Measurements from ENCODE around the gene PIK3R4.
A peak's percentile ranks its signal among the peaks of the same experiment; 100 is the strongest.

The PIK3R4 gene

DNA sequence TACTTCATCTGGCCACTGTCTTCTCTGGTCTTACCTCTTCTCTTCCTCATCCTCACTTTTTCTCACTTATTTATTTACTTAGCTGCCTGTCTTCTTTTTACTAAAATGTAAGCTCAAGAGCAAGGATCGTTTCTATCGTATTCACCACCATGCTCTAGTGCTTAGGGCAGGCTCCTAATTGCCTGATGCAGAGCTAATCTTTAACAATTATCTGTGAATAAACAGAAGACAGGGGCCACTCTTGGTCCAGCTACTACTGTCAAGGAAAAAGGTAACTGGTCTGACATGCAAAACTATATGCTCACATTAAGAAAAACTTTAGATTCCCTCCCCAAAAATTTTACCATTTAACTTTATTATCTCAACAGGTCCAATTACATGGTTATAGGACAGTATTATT, 17.5 kb downstream of the PIK3R4 start:
- H3K27ac Mint-ChIP-seq, result peak overlapping the region; percentile 33 to 83 (median 80)
- peak overlapping the region in 2 of 3 experiments; percentile 12 to 39 for H3K4me3 Mint-ChIP-seq
- TF ChIP-seq, protein P1, sequence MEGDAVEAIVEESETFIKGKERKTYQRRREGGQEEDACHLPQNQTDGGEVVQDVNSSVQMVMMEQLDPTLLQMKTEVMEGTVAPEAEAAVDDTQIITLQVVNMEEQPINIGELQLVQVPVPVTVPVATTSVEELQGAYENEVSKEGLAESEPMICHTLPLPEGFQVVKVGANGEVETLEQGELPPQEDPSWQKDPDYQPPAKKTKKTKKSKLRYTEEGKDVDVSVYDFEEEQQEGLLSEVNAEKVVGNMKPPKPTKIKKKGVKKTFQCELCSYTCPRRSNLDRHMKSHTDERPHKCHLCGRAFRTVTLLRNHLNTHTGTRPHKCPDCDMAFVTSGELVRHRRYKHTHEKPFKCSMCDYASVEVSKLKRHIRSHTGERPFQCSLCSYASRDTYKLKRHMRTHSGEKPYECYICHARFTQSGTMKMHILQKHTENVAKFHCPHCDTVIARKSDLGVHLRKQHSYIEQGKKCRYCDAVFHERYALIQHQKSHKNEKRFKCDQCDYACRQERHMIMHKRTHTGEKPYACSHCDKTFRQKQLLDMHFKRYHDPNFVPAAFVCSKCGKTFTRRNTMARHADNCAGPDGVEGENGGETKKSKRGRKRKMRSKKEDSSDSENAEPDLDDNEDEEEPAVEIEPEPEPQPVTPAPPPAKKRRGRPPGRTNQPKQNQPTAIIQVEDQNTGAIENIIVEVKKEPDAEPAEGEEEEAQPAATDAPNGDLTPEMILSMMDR (IDR thresholded peaks at IDR 0.05; ENCODE audit: unreplicated experiment in 3 of 3), result no peak
- peaks cover 14% of the 10 kb centered on the region for H3K4me1 Mint-ChIP-seq
- no peaks in the 10 kb centered on the region for H3K9me3 Mint-ChIP-seq
- H3K27me3 Mint-ChIP-seq (ENCODE audit: low read depth), result no peaks in the 10 kb centered on the region
- H3K36me3 Mint-ChIP-seq (ENCODE audit: low read depth), result peaks cover 17% of the 10 kb centered on the region

DNA sequence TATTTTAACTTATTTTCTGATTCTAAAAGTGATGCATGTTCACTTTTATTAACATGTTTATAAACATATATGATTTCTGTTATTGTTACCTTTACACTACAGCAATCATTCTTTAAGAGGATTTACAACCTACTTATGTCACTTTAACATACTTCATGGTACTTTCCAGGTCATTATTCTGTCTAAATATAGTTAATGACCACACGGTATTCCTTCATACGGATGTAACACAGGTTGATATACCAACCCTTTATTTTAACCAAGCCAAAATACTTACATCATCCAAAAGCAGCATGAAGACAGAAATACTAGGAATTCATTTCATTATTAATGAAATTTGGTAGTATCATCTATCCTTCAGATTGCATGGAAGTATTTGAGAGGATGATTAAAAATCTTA, 18.6 kb downstream of the PIK3R4 start:
- H3K9me3 Mint-ChIP-seq, result no peaks in the 10 kb centered on the region
- H3K36me3 Mint-ChIP-seq (ENCODE audit: low read depth), result peaks cover 21% of the 10 kb centered on the region
- peak overlapping the region in 1 of 3 experiments; percentile 84 for H3K27ac Mint-ChIP-seq
- TF ChIP-seq, protein P1 (IDR thresholded peaks at IDR 0.05; ENCODE audit: unreplicated experiment in 3 of 3), result no peak
- peaks cover 14% of the 10 kb centered on the region for H3K4me1 Mint-ChIP-seq
- no peak overlapping the region for H3K4me3 Mint-ChIP-seq
- H3K27me3 Mint-ChIP-seq (ENCODE audit: low read depth), result no peaks in the 10 kb centered on the region

DNA sequence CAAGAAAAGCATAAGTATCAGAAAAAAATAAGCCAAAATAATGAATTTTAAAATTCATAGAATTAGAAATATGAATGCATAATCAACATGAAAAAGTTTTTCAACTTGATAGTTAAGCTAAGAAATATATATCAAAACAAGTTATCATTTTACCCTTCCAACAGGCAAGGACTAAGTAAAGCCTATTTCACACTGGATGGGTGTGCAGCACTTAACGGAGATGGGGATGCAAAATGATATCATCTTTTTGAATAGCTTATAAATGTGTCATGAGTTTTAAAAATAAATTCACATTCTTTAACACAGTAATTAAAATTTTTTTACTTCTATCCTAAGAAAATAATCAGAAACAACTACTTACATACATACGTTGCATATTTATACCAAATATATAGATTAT, 20.9 kb downstream of the PIK3R4 start:
- TF ChIP-seq, protein P1 (IDR thresholded peaks at IDR 0.05; ENCODE audit: unreplicated experiment in 3 of 3), result no peak
- Mint-ChIP-seq H3K36me3 (ENCODE audit: low read depth) (peaks cover 13% of the 10 kb centered on the region), H3K4me3 (no peak overlapping the region), H3K4me1 (peaks cover 14% of the 10 kb centered on the region), H3K27me3 (ENCODE audit: low read depth) (no peaks in the 10 kb centered on the region), H3K27ac (no peak overlapping the region), H3K9me3 (no peaks in the 10 kb centered on the region)

DNA sequence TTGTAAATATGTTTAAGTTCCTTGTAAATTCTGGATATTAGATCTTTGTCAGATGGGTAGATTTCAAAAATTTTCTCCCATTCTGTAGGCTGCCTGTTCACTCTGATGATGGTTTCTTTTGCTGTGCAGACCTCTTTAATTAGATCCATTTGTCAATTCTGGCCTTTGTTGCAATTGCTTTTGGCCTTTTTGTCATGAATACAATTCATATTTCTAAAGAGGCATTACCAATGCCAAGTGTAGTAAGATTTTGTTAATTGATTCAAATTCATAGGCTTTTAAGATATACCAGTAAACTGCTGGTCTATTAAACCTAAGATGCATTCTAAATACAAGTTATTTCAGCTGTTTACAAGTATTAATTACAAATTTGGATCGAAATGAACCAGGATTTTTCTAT, 31.0 kb downstream of the PIK3R4 start:
- Mint-ChIP-seq H3K9me3 (no peaks in the 10 kb centered on the region), H3K27me3 (ENCODE audit: low read depth) (no peaks in the 10 kb centered on the region), H3K27ac (no peak overlapping the region), H3K36me3 (ENCODE audit: low read depth) (peaks cover 61% of the 10 kb centered on the region), H3K4me1 (no peaks in the 10 kb centered on the region), H3K4me3 (no peak overlapping the region)
- TF ChIP-seq, protein P1 (IDR thresholded peaks at IDR 0.05; ENCODE audit: unreplicated experiment in 3 of 3), result no peak

DNA sequence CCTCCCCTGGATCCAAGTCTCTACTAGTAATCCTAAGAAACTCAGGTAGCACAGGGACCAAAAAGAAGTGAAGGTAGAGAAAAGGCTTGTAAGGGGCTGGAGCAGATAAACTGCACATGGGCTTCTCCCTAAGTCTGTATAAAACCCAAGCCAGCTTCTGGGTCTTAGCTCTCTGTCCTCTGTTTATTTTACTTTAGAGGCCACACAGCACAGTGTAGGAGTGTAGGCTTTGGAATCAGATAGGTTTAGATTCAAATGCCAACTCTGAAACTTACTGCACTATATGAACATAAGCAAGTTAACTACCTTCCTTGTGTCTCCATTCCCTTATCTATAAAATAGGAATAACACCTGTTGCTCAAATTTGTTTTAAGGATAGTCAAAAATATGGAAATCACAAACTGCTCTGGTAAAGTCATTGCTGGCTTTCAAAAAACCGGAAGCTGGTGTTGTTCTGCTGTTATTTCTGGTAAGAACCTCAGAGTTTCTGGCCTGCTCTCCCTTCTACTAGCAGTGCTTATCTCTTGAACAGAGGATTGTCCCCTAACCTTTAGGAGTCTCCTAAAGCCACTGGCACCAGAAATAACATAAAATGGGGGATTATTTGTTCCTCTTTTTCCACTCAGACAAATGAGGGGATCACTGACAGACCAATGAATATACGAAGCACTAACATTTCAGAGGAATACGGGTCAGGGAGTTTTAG, 33.8 kb downstream of the PIK3R4 start:
- H3K36me3 Mint-ChIP-seq (ENCODE audit: low read depth), result peaks cover 58% of the 10 kb centered on the region
- H3K9me3 Mint-ChIP-seq, result no peaks in the 10 kb centered on the region

More for the DNA sequence above, 33.8 kb downstream of the PIK3R4 start:
- TF ChIP-seq, protein P1 (IDR thresholded peaks at IDR 0.05; ENCODE audit: unreplicated experiment in 3 of 3), result no peak
- Mint-ChIP-seq H3K27me3 (ENCODE audit: low read depth) (no peaks in the 10 kb centered on the region), H3K4me3 (no peak overlapping the region), H3K27ac (peak overlapping the region in 2 of 3 experiments; percentile 20 to 52), H3K4me1 (no peaks in the 10 kb centered on the region)
